Epithelial cell of proximal tubule (primary cell): Measurements from ENCODE around the gene ACAD10. TPM values are rescaled to one million over a fixed set of nuclear protein-coding genes. Genes with fewer than 3 reads are reported as not detected.

Experiments used
- DNase-seq: peaks from one replicate; pipeline ENCODE4 v3.0.0-alpha.2; 2011; ENCODE audit warnings: low read depth
- H3K4me3 ChIP-seq: 2 replicates; pipeline ENCODE4 v1.5.1; 2011; ENCODE audit warnings: low read depth, mild to moderate bottlenecking, low read length
- total RNA-seq: library from RNA; depleted of rRNA; stranded (reverse); fragments of >200 nt; gene quantifications from 2 replicates; pipeline ENCODE4 v1.2.3, GENCODE V29; 2015
- TF ChIP-seq, protein P1 (sequence below): conservative IDR thresholded peaks from 2 replicates; pipeline ENCODE4 v1.5.1; 2012; ENCODE audit warnings: low read depth, mild to moderate bottlenecking, low read length

The ACAD10 gene
- total RNA-seq, 1 donor from 2014 or later, result 15.6 TPM

GRCh38 chr12:111775205-111776193, 89.6 kb downstream of the ACAD10 start:
- TF ChIP-seq, protein P1, sequence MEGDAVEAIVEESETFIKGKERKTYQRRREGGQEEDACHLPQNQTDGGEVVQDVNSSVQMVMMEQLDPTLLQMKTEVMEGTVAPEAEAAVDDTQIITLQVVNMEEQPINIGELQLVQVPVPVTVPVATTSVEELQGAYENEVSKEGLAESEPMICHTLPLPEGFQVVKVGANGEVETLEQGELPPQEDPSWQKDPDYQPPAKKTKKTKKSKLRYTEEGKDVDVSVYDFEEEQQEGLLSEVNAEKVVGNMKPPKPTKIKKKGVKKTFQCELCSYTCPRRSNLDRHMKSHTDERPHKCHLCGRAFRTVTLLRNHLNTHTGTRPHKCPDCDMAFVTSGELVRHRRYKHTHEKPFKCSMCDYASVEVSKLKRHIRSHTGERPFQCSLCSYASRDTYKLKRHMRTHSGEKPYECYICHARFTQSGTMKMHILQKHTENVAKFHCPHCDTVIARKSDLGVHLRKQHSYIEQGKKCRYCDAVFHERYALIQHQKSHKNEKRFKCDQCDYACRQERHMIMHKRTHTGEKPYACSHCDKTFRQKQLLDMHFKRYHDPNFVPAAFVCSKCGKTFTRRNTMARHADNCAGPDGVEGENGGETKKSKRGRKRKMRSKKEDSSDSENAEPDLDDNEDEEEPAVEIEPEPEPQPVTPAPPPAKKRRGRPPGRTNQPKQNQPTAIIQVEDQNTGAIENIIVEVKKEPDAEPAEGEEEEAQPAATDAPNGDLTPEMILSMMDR, result no peak
- peak overlapping the region; percentile 16 for H3K4me3 ChIP-seq
- DNase-seq, result no peak

- TF ChIP-seq, protein P1, result no peak
- no peak for DNase-seq
- H3K4me3 ChIP-seq, result no peak overlapping the region
These were observed 91.0 kb downstream of the ACAD10 start for GRCh38 chr12:111776836-111777344.

- H3K4me3 ChIP-seq, result peak overlapping the region; percentile 33
- DNase-seq, result peak; percentile 79
- TF ChIP-seq, protein P1, result no peak
These were observed 91.6 kb downstream of the ACAD10 start for GRCh38 chr12:111777345-111778045.

DNA sequence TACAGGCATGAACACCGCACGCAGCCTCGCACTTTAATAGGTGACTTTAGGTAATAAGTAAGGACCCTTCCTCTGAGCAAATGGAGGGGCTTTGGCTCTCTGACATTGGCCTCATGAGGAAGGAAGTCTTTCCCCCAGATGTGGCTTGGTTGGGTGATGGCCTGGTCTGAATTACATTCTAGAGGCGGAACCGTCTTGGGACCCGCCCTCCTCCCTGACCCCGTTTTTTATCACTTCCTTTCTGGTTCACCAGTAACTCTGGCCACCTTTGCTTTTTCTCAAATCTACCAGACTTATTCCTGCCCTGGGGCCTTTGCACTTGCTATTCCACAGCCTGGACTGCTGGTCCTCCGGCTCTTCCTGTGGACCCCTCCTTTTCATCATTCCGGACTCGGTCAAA, 94.3 kb downstream of the ACAD10 start:
- no peak overlapping the region for H3K4me3 ChIP-seq
- TF ChIP-seq, protein P1, result no peak
- DNase-seq, result no peak

DNA sequence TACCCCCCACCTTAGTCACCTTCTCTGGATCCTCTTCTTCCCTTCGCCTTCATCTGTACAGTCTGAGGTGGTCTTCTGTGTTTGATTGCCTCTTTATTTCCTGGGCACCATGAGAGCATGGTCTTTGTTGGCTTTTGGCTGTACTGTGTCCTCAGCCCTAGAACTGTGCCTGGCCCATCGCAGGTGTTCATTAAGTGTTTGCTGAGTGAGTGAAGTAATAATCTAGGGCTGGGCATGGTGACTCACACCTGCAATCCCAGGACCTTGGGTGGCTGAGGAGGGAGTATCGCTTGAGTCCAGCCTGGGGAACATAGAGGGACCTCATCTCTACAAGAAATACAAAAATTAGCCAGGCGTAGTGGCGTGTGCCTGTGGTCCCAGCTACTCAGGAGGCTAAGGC, 94.8 kb downstream of the ACAD10 start:
- TF ChIP-seq, protein P1, result no peak
- H3K4me3 ChIP-seq, result no peak overlapping the region
- no peak for DNase-seq

DNA sequence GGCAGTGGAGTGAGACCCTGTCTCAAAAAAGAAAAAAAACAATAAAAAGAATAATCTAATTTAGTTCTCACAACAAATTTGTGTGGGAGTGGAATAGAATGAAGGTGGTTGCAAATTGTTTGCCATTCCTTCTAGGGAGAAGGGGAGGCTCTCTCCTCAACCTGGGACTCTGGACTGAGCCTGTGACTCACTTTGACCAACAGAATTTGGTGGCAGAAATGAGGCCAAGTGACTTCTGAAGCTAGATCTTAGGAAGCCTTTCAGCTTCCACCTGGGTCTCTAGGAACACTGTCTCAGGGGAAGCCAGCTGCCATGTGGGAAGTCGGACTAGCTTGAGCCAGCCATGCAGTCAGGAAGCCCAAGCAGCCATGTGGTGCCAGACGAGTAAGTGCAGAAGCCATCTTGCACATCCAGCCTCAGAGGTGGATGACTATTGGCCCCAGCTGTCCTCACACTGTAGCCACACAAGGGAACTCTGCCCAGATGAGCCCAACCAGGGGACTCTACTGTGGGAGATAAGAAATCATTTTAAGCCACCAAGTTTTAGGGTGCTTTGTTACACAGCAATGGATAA, 95.3 kb downstream of the ACAD10 start:
- H3K4me3 ChIP-seq, result no peak overlapping the region
- DNase-seq, result no peak
- TF ChIP-seq, protein P1, result no peak
